ENCODE measurements around the gene ARL13B. TPM values are rescaled to one million over a fixed set of nuclear protein-coding genes. Genes with fewer than 3 reads are reported as not detected.
"Not testable (repeated sequence)": the region's sequence is repeated elsewhere in the genome, so short reads cannot be mapped to it uniquely, and the experiment has no call there.

The ARL13B gene
- total and polyA plus RNA-seq, 2 of the 8 experiments (the other 6 are each of a cell fraction or from before 2014, with no cell fraction given) = 1.5 to 12.7 TPM

GRCh38 chr3:93965106-93965505 lies 14.8 kb upstream of the ARL13B start:
- H3K56ac ChIP-seq (replicated peaks; ENCODE audit: insufficient read length, low read depth, low read length); H2BK5ac ChIP-seq (ENCODE audit: low read depth, low read length); H3K4me1 ChIP-seq (replicated peaks in 1 of 4; ENCODE audit: control insufficient read depth in 3 of 4, insufficient read depth in 4 of 4, low read length in 3 of 4); H3K18ac ChIP-seq (ENCODE audit: extremely low read depth, low read length); H2AFZ ChIP-seq (ENCODE audit: low read length); POLR2A ChIA-PET (ENCODE audit: partially characterized antibody); DNase-seq (ENCODE audit: low read depth in 1 of 2, low spot score in 2 of 2); H3K4me3 ChIP-seq (ENCODE audit: extremely low read depth in 1 of 4, insufficient read depth in 2 of 4, low read depth in 3 of 4, low read length in 4 of 4); H2BK15ac ChIP-seq (ENCODE audit: low read length); H3K4me2 ChIP-seq (ENCODE audit: insufficient read depth in 1 of 2, low read depth in 2 of 2, low read length in 2 of 2); H3K4ac ChIP-seq (replicated peaks; ENCODE audit: insufficient read length, low read depth, low read length); H4K8ac ChIP-seq (ENCODE audit: extremely low read depth, insufficient read depth, low read length); H4K5ac ChIP-seq (ENCODE audit: insufficient read length, low read depth, low read length); H3K14ac ChIP-seq (ENCODE audit: insufficient read length); H2BK120ac ChIP-seq (replicated peaks; ENCODE audit: low read depth, low read length); H4K20me1 ChIP-seq (replicated peaks in 1 of 2; ENCODE audit: control insufficient read depth in 1 of 2, insufficient read depth in 2 of 2, low read length in 2 of 2); H2BK12ac ChIP-seq (ENCODE audit: low read depth, low read length); H3K27ac ChIP-seq (ENCODE audit: low read depth, low read length); H3K23ac ChIP-seq (ENCODE audit: insufficient read length); H3K23me2 ChIP-seq (ENCODE audit: low read depth, low read length); H3K79me1 ChIP-seq (ENCODE audit: low read depth, low read length); H3K36me3 ChIP-seq (ENCODE audit: control insufficient read depth in 2 of 4, insufficient read depth in 4 of 4, low read length in 3 of 4); H3K9ac ChIP-seq (replicated peaks in 1 of 4; ENCODE audit: extremely low read depth in 1 of 4, low read depth in 3 of 4, low read length in 3 of 4); H4K91ac ChIP-seq (replicated peaks; ENCODE audit: insufficient read length, low read length); H3K79me2 ChIP-seq (ENCODE audit: control insufficient read depth in 1 of 2, insufficient read depth in 2 of 2, low read length in 2 of 2); H2AK5ac ChIP-seq (ENCODE audit: low read depth, low read length); H2BK20ac ChIP-seq (ENCODE audit: low read length); FAIRE-seq; H3K27me3 ChIP-seq (replicated peaks in 1 of 4; ENCODE audit: control insufficient read depth in 3 of 4, extremely low read depth in 1 of 4, insufficient read depth in 3 of 4, low read length in 3 of 4): not testable (repeated sequence)
- CTCF ChIA-PET (ENCODE audit: partially characterized antibody) = interaction anchor here (0.7 kb wide), 1 partner anchor 104 kb away, joined by 3 read pairs; no protein-coding TSS in a partner anchor
- H3K9me3 ChIP-seq (ENCODE audit: insufficient read depth in 2 of 2, low read depth in 1 of 2, low read length in 1 of 2) = peaks cover 11 to 15% of the 10 kb centered on the region in 2 experiments; a peak in 2 of 4 replicates
- WGBS, 2 experiments (ENCODE audit: extremely low coverage in 1 of 2, insufficient coverage in 1 of 2, insufficient read length in 1 of 2, insufficient replicate concordance in 2 of 2, low coverage in 1 of 2, low lambda C conversion rate in 2 of 2, missing lambda C conversion rate in 1 of 2) = 92% methylated on average over 16 of the region's 19 CpGs; no CpG with 5 or more reads in 1 of the 2 experiments
